GM18520 (cell line): ENCODE results near the gene HOXA11.

Experiments used
- ATAC-seq: cut with Tn5 transposase; IDR thresholded peaks from one replicate; pipeline ENCODE4 v1.9.1; 2021; ENCODE audit not compliant: unreplicated experiment

Gene HOXA11

DNA sequence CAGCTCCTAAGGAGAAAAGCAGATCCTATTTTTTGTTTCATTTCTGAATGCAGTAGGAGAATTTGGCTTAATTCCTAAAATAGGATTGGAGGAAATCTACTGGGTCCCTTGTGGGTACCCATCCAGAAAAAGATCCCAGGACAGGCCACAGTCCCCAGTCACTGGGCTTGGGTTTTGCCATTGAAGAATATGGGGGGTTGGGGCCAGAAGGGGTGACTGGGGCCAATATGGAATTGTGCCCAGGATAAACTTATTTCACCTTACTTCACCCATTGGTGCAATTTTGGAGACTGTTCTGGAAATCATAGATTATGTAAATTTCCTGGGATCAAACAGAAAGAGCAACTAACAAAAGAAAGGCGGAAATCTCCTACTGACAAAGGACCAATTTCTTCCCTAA lies 46.6 kb downstream of the HOXA11 start:
- ATAC-seq: no peak

GRCh38 chr7:27137640-27138315 lies 47.3 kb downstream of the HOXA11 start:
- ATAC-seq: no peak

DNA sequence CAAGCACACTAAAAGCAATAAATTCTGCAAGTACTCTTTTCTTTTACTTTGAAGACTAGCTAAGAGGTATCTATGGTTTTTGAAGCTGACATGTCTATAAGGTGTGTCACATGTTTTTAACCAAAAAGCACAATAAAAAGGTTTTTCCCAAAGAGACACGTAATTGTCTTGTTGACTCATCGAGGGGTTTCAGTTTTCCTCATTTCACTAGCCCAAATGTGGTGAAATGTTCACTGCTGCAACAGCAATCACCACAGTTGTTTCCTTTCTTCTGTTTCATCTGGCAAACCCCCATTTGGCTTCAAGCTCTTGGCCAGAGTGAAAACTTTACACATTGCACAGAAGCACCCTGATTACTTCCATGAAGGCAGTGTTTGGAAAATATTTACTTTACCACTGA lies 50.6 kb downstream of the HOXA11 start:
- no peak for ATAC-seq

- no peak for ATAC-seq
These were observed 51.4 kb downstream of the HOXA11 start for GRCh38 chr7:27133409-27134231.

DNA sequence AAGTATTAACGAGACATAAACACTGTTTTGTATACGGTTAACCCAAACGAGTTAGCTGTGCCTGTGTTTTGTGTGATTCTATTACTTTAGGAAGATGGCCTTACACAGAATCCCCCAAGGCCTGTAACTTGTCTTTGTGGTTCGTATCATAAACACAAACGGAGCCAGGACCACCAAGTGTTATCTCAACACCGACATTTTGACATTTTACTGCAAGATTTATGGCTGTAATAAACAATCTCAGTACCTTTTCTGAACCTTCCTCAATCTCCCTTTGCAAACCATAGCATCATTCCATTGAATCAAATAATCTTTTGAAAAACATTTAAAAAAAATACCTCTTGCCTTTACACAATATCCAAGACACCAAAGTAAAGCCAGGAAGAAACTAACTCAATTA lies 52.1 kb downstream of the HOXA11 start:
- ATAC-seq: no peak

DNA sequence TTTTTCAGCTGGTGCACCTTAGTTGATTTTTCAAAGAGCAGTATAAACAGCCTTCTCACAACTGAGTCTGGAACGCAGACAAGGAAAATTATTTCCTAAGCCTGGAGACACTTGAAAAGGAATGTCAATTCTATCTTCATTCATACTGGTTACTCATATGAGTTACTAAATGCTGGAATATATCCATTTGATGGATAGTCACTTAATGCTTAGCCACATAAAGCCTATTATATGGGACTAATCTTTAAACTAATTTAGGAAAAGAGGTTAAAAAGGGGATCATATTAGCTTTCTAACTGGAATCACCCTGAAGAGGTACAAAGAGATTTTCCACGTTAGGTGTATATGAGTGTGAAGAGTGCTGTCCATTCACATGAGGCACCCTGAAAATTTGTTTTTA lies 52.8 kb downstream of the HOXA11 start:
- no peak for ATAC-seq

GRCh38 chr7:27131390-27131819 lies 53.6 kb downstream of the HOXA11 start:
- no peak for ATAC-seq
